Epithelial cell of proximal tubule (primary cell): ENCODE data around the gene IL21R. TPM values are rescaled to one million over a fixed set of nuclear protein-coding genes. Genes with fewer than 3 reads are reported as not detected.

Experiments used
- DNase-seq: peaks from one replicate; pipeline ENCODE4 v3.0.0-alpha.2; 2011; ENCODE audit warnings: low read depth
- H3K4me3 ChIP-seq: 2 replicates; pipeline ENCODE4 v1.5.1; 2011; ENCODE audit warnings: low read depth, mild to moderate bottlenecking, low read length
- CTCF ChIP-seq: conservative IDR thresholded peaks from 2 replicates; pipeline ENCODE4 v1.5.1; 2012; ENCODE audit warnings: low read depth, mild to moderate bottlenecking, low read length
- total RNA-seq: library from RNA; depleted of rRNA; stranded (reverse); fragments of >200 nt; gene quantifications from 2 replicates; pipeline ENCODE4 v1.2.3, GENCODE V29; 2015

IL21R gene
- total RNA-seq, 1 donor from 2014 or later: not detected

GRCh38 chr16:27367461-27368357, 34.3 kb upstream of the IL21R start:
- TF ChIP-seq CTCF: peak; percentile 81
- no peak for DNase-seq
- peak overlapping the region; percentile 23 for H3K4me3 ChIP-seq

- no peak for DNase-seq
- no peak overlapping the region for H3K4me3 ChIP-seq
- no peak for TF ChIP-seq CTCF
These were observed 33.6 kb upstream of the IL21R start for GRCh38 chr16:27368358-27368722.

- no peak for TF ChIP-seq CTCF
- H3K4me3 ChIP-seq: no peak overlapping the region
- no peak for DNase-seq
These were observed 32.2 kb upstream of the IL21R start for GRCh38 chr16:27369806-27370205.

GRCh38 chr16:27370318-27370717, 31.7 kb upstream of the IL21R start:
- no peak for DNase-seq
- H3K4me3 ChIP-seq: no peak overlapping the region
- no peak for TF ChIP-seq CTCF

GRCh38 chr16:27373312-27373711, 28.7 kb upstream of the IL21R start:
- no peak for DNase-seq
- no peak for TF ChIP-seq CTCF
- no peak overlapping the region for H3K4me3 ChIP-seq

GRCh38 chr16:27374221-27374803, 27.7 kb upstream of the IL21R start:
- no peak overlapping the region for H3K4me3 ChIP-seq
- TF ChIP-seq CTCF: no peak
- DNase-seq: no peak
